Gastrocnemius medialis (tissue), 4 donors: ENCODE data around the gene TMEM62. TPM values are rescaled to one million over a fixed set of nuclear protein-coding genes. Genes with fewer than 3 reads are reported as not detected.
A peak's percentile ranks its signal among the peaks of the same experiment; 100 is the strongest.

ENCODE experiments used
- ATAC-seq, 2 donors: fragments of 150-250 bp; one replicate each; pipeline ENCODE4 v1.9.1; 2016
- DNase-seq, 2 donors: peaks; one replicate each; pipeline ENCODE4 v3.0.0-alpha.2; 2019
- H3K27ac ChIP-seq, 4 donors: fragments of 200-600 bp; sonication (generic); 1 replicate in 1 of 4; 2 replicates in 3 of 4; pipeline ENCODE4 v1.5.1; 2016 to 2018; ENCODE audit warnings: mild to moderate bottlenecking in 2 of 4, moderate library complexity in 1 of 4
- H3K27me3 ChIP-seq, 3 donors: fragments of 200-600 bp; sonication (generic) in 2 of 3; 1 replicate in 1 of 3; 2 replicates in 2 of 3; pipeline versions ENCODE4 v1.5.1 to v1.6.0; 2016 to 2019; ENCODE audit warnings: mild to moderate bottlenecking in 1 of 3, moderate library complexity in 1 of 3
- H3K36me3 ChIP-seq, 2 donors: fragments of 200-600 bp; sonication (generic) in 1 of 2; one replicate each; pipeline ENCODE4 v1.5.1; 2017 to 2018
- H3K4me1 ChIP-seq, 2 donors: fragments of 200-600 bp; sonication (generic) in 1 of 2; one replicate each; pipeline ENCODE4 v1.5.1; 2016 to 2017; ENCODE audit warnings: mild to moderate bottlenecking in 2 of 2
- H3K4me3 ChIP-seq, 4 donors: fragments of 200-600 bp; sonication (generic) in 3 of 4; 1 replicate in 1 of 4; 2 replicates in 3 of 4; pipeline ENCODE4 v1.5.1; 2016 to 2019; ENCODE audit warnings: mild to moderate bottlenecking in 2 of 4
- H3K9me3 ChIP-seq, 3 donors: fragments of 200-600 bp; sonication (generic) in 2 of 3; 1 replicate in 1 of 3; 2 replicates in 2 of 3; pipeline ENCODE4 v1.5.1; 2016 to 2019
- CTCF ChIP-seq, 5 experiments: fragments of 450-650 bp in 3 of 5; fragments of 200-600 bp in 2 of 5; sonication (generic) in 2 of 5; IDR thresholded peaks in 4 of 5; conservative IDR thresholded peaks in 1 of 5; 1 replicate in 4 of 5; 2 replicates in 1 of 5; pipeline ENCODE4 v1.5.1; 2016 to 2019; ENCODE audit warnings: antibody characterized with exemption in 5 of 5, mild to moderate bottlenecking in 3 of 5, moderate library complexity in 3 of 5
- POLR2A ChIP-seq, 2 donors: fragments of 450-650 bp; IDR thresholded peaks; one replicate each; pipeline ENCODE4 v1.6.1; 2017; ENCODE audit warnings: antibody characterized with exemption in 2 of 2, mild to moderate bottlenecking in 2 of 2, moderate library complexity in 2 of 2
- in situ Hi-C, 4 donors: fragments of 200-750 bp; cut with MboI; loops; one replicate each; pipeline versions ENCODE4 v1.15.0 to v1.8.0; 2017; ENCODE audit warnings: low sequenced_read_pairs in 4 of 4
- intact Hi-C: fragments of 100-400 bp; cut with DNase I; formaldehyde crosslinking; loops from one replicate; pipeline ENCODE4 v1.15.1; 2023; ENCODE audit warnings: low total_unique reads
- total RNA-seq, 4 donors: library from RNA; depleted of rRNA; stranded (reverse); fragments of >200 nt; gene quantifications; one replicate each; pipeline versions ENCODE4 v1.1.0 to v1.2.3, GENCODE V29; 2016

Gene TMEM62
- total RNA-seq, 4 donors from 2014 or later: 13.1 to 16.7 (median 16.3) TPM

- no peak overlapping the region for H3K4me3 ChIP-seq
- no peak for DNase-seq
- peaks cover 0 to 19% of the 10 kb centered on the region in 2 donors for H3K4me1 ChIP-seq
- no peaks in the 10 kb centered on the region for H3K9me3 ChIP-seq
- TF ChIP-seq POLR2A (IDR thresholded peaks at IDR 0.05) (no peak), CTCF (IDR thresholded peaks at IDR 0.05 in 4 of 5, conservative IDR thresholded peaks at IDR 0.05 in 1 of 5) (no peak)
- intact Hi-C loops (no loop called here), in situ Hi-C loops (loop anchor here in 1 of 4 donors (5.0 kb wide), 1 partner anchor 61 kb away; no protein-coding TSS in a partner anchor)
- no peak for ATAC-seq
- no peaks in the 10 kb centered on the region for H3K36me3 ChIP-seq
- H3K27me3 ChIP-seq: no peaks in the 10 kb centered on the region
- H3K27ac ChIP-seq: no peak overlapping the region
These were observed 93.3 kb downstream of the TMEM62 start for GRCh38 chr15:43226436-43227305.

GRCh38 chr15:43229977-43230376 lies 96.6 kb downstream of the TMEM62 start:
- H3K4me3 ChIP-seq: no peak overlapping the region
- intact Hi-C loops (no loop called here), in situ Hi-C loops (loop anchor here in 1 of 4 donors (5.0 kb wide), 1 partner anchor 57 kb away; no protein-coding TSS in a partner anchor)
- peak overlapping the region in 2 of 4 donors; percentile 58 to 59 for H3K27ac ChIP-seq
- DNase-seq: no peak
- no peaks in the 10 kb centered on the region for H3K9me3 ChIP-seq
- no peaks in the 10 kb centered on the region for H3K27me3 ChIP-seq
- peaks cover 0 to 19% of the 10 kb centered on the region in 2 donors for H3K4me1 ChIP-seq
- TF ChIP-seq CTCF (IDR thresholded peaks at IDR 0.05 in 4 of 5, conservative IDR thresholded peaks at IDR 0.05 in 1 of 5) (no peak), POLR2A (IDR thresholded peaks at IDR 0.05) (no peak)
- no peaks in the 10 kb centered on the region for H3K36me3 ChIP-seq
- no peak for ATAC-seq

GRCh38 chr15:43230640-43231115 lies 97.3 kb downstream of the TMEM62 start:
- in situ Hi-C loops: no loop called here
- Histone ChIP-seq H3K27me3 (no peaks in the 10 kb centered on the region), H3K4me1 (peaks cover 0 to 19% of the 10 kb centered on the region in 2 donors), H3K9me3 (no peaks in the 10 kb centered on the region), H3K27ac (peak overlapping the region in 2 of 4 donors; percentile 58 to 59), H3K36me3 (no peaks in the 10 kb centered on the region), H3K4me3 (no peak overlapping the region)
- intact Hi-C loops: no loop called here
- DNase-seq (peak; percentile 19 to 52), ATAC-seq (peak; percentile 75 to 81)
- no peak for TF ChIP-seq CTCF (IDR thresholded peaks at IDR 0.05 in 4 of 5, conservative IDR thresholded peaks at IDR 0.05 in 1 of 5)
- no peak for TF ChIP-seq POLR2A (IDR thresholded peaks at IDR 0.05)

- TF ChIP-seq POLR2A (IDR thresholded peaks at IDR 0.05): no peak
- no peak for TF ChIP-seq CTCF (IDR thresholded peaks at IDR 0.05 in 4 of 5, conservative IDR thresholded peaks at IDR 0.05 in 1 of 5)
- Histone ChIP-seq H3K4me1 (peaks cover under 1 to 19% of the 10 kb centered on the region in 2 donors), H3K27me3 (no peaks in the 10 kb centered on the region), H3K9me3 (no peaks in the 10 kb centered on the region), H3K4me3 (no peak overlapping the region), H3K27ac (no peak overlapping the region), H3K36me3 (no peaks in the 10 kb centered on the region)
- in situ Hi-C loops (no loop called here), intact Hi-C loops (no loop called here)
- no peak for ATAC-seq
- no peak for DNase-seq
These were observed 99.0 kb downstream of the TMEM62 start for GRCh38 chr15:43232289-43232874.

Other genes with a start within 250 kb of the TMEM62 start
- 10 to 100 TPM in 3 of 4 donors, 1 to 10 TPM in 1; 8.8 to 20.3 (median 16.2) TPM for gene TTBK2, start 212.8 kb upstream of the TMEM62 start, total RNA-seq
- gene UBR1, start 27.5 kb upstream of the TMEM62 start, total RNA-seq: 10 to 100 TPM; 20.2 to 31.3 (median 22.5) TPM
- 100 to 1,000 TPM in 1 of 4 donors, 10 to 100 TPM in 3; 32.4 to 108 (median 92.6) TPM for gene CCNDBP1, start 51.8 kb downstream of the TMEM62 start, total RNA-seq
- gene EPB42, start 87.4 kb downstream of the TMEM62 start, total RNA-seq: not detected
- gene TGM5, start 133.3 kb downstream of the TMEM62 start, total RNA-seq: 1 to 10 TPM in 1 of 4 donors, not detected in 3; 1.4 TPM
- gene TGM7, start 168.7 kb downstream of the TMEM62 start, total RNA-seq: 1 to 10 TPM in 1 of 4 donors, under 1 TPM in 1, not detected in 2; 0.83 to 3.3 TPM
- 1 to 10 TPM; 3.0 to 6.2 (median 5.3) TPM for gene LCMT2, start 197.0 kb downstream of the TMEM62 start, total RNA-seq
- 10 to 100 TPM; 20.7 to 42.2 (median 25.1) TPM for gene ZSCAN29, start 237.5 kb downstream of the TMEM62 start, total RNA-seq
- 10 to 100 TPM; 13.6 to 16.1 (median 14.7) TPM for gene TUBGCP4, start 237.5 kb downstream of the TMEM62 start, total RNA-seq